Measurements from ENCODE around the gene HMG20B. TPM values are rescaled to one million over a fixed set of nuclear protein-coding genes. Genes with fewer than 3 reads are reported as not detected.
"Not testable (repeated sequence)": the region's sequence is repeated elsewhere in the genome, so short reads cannot be mapped to it uniquely, and the experiment has no call there.

HMG20B gene
- total RNA-seq, 2 donors from 2014 or later, result 40.0 to 52.3 TPM

DNA sequence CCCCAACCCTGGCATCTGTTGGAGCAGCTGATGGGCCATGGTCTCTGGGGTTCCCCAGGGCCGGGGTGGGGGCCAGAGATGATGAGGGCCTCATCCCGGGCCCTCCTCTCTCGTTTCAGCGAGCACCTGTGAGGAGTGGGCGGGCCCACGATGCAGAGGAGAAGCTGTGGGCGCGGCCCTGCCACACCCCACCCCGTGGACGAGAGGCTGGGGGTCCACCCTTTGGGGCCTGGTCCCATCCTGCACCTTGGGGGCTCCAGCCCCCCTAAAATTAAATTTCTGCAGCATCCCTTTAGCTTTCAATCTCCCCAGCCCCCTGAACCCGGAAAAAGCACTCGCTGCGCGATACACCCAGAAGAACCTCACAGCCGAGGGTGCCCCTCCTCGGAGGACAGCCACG, 5.6 kb downstream of the HMG20B start:
- H3K27ac Mint-ChIP-seq, result no peak overlapping the region
- no peaks in the 10 kb centered on the region for H3K27me3 Mint-ChIP-seq
- H3K36me3 Mint-ChIP-seq (ENCODE audit: low read depth), result peaks cover 16% of the 10 kb centered on the region
- ATAC-seq (replicated peaks), result no peak
- H3K9me3 Mint-ChIP-seq, result no peaks in the 10 kb centered on the region
- no peak overlapping the region for H3K4me3 Mint-ChIP-seq
- peaks cover 6% of the 10 kb centered on the region for H3K4me1 Mint-ChIP-seq

- Mint-ChIP-seq H3K4me1 (peaks cover 2% of the 10 kb centered on the region), H3K9me3 (no peaks in the 10 kb centered on the region), H3K27me3 (no peaks in the 10 kb centered on the region), H3K36me3 (ENCODE audit: low read depth) (peaks cover 3% of the 10 kb centered on the region), H3K4me3 (no peak overlapping the region), H3K27ac (no peak overlapping the region)
- no peak for ATAC-seq (replicated peaks)
Measured at GRCh38 chr19:3580156-3580934, 7.6 kb downstream of the HMG20B start.

DNA sequence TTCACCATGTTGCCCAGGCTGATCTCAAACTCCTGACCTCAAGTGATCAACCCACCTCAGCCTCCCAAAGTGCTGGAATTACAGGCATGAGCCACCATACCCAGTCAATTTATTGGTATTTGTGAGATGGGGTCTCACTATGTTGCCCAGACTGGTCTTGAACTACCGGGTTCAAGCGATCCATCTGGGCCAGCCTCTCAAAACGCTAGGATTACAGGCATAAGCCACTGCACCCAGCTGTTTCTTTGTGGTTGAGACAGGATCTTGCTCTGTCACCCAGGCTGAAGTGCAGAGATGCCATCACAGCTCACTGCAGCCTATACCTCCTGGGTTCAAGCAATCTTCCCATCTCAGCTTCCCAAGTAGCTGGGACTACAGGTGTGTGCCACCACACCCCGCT, 9.0 kb downstream of the HMG20B start:
- not testable (repeated sequence) for H3K4me3 Mint-ChIP-seq; H3K27ac Mint-ChIP-seq; H3K36me3 Mint-ChIP-seq (ENCODE audit: low read depth); H3K9me3 Mint-ChIP-seq; H3K27me3 Mint-ChIP-seq; ATAC-seq (replicated peaks); H3K4me1 Mint-ChIP-seq

GRCh38 chr19:3584036-3584802, 11.5 kb downstream of the HMG20B start:
- H3K27ac Mint-ChIP-seq; H3K36me3 Mint-ChIP-seq (ENCODE audit: low read depth); H3K4me1 Mint-ChIP-seq; H3K4me3 Mint-ChIP-seq; H3K9me3 Mint-ChIP-seq; ATAC-seq (replicated peaks); H3K27me3 Mint-ChIP-seq: not testable (repeated sequence)

- no peaks in the 10 kb centered on the region for H3K9me3 Mint-ChIP-seq
- peak within 1 kb of the TSS; percentile 11 for H3K4me3 Mint-ChIP-seq
- no peaks in the 10 kb centered on the region for H3K36me3 Mint-ChIP-seq (ENCODE audit: low read depth)
- ATAC-seq (replicated peaks), result no peak
- no peak within 1 kb of the TSS for H3K27ac Mint-ChIP-seq
- H3K27me3 Mint-ChIP-seq, result no peaks in the 10 kb centered on the region
- no peaks in the 10 kb centered on the region for H3K4me1 Mint-ChIP-seq
Measured at GRCh38 chr19:3585301-3586126, 12.8 kb downstream of the HMG20B start, which contains the start of gene GIPC3. TSS of gene GIPC3 (plus strand) at chr19:3585478. CDS start at chr19:3585598, 120 bp downstream.

GRCh38 chr19:3586127-3586626, 13.4 kb downstream of the HMG20B start:
- ATAC-seq (replicated peaks), result no peak
- H3K9me3 Mint-ChIP-seq, result no peaks in the 10 kb centered on the region
- H3K4me1 Mint-ChIP-seq, result no peaks in the 10 kb centered on the region
- H3K27me3 Mint-ChIP-seq, result no peaks in the 10 kb centered on the region
- H3K36me3 Mint-ChIP-seq (ENCODE audit: low read depth), result no peaks in the 10 kb centered on the region
- H3K27ac Mint-ChIP-seq, result no peak overlapping the region
- H3K4me3 Mint-ChIP-seq, result peak overlapping the region; percentile 11

- Mint-ChIP-seq H3K36me3 (ENCODE audit: low read depth) (no peaks in the 10 kb centered on the region), H3K4me1 (no peaks in the 10 kb centered on the region), H3K27me3 (no peaks in the 10 kb centered on the region), H3K4me3 (no peak overlapping the region), H3K9me3 (no peaks in the 10 kb centered on the region), H3K27ac (no peak overlapping the region)
- no peak for ATAC-seq (replicated peaks)
Measured at GRCh38 chr19:3586707-3587346, 14.1 kb downstream of the HMG20B start.

GRCh38 chr19:3589439-3589838, 16.7 kb downstream of the HMG20B start:
- Mint-ChIP-seq H3K9me3 (no peaks in the 10 kb centered on the region), H3K4me3 (no peak overlapping the region), H3K4me1 (no peaks in the 10 kb centered on the region), H3K36me3 (ENCODE audit: low read depth) (no peaks in the 10 kb centered on the region), H3K27me3 (no peaks in the 10 kb centered on the region), H3K27ac (no peak overlapping the region)
- ATAC-seq (replicated peaks), result no peak

GRCh38 chr19:3589949-3590348, 17.2 kb downstream of the HMG20B start:
- Mint-ChIP-seq H3K27ac (no peak overlapping the region), H3K4me1 (no peaks in the 10 kb centered on the region), H3K36me3 (ENCODE audit: low read depth) (no peaks in the 10 kb centered on the region), H3K4me3 (no peak overlapping the region), H3K9me3 (no peaks in the 10 kb centered on the region), H3K27me3 (no peaks in the 10 kb centered on the region)
- no peak for ATAC-seq (replicated peaks)

DNA sequence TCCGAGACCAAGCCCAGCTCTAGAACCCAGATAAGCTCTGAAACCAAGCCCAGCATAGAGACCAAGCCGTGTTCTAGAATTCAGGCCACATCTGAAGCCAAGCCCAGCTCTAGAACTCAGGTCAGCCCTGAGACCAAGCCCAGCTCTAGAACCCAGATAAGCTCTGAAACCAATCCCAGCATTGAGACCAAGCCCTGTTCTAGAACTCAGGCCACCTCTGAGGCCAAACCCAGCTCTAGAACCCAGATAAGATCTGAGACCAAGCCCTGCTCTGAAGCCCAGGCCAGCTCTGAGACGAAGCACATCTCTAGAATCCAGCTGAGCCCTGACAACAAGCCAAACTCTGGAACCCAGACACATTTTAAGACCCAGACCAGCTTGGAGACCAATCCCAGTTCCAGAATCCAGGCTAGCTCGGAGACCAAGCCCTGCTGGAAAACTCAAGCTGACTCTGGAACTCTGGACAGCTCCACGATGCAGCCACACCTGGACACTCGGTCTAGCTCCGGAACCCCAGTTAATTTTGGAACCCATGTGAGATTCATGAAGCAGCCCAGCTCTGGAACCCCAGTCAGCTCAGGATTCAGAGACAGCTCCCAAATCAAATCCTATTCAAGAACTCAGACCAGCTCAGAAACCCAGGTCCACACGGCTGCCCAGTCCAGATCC, 18.4 kb downstream of the HMG20B start:
- no peak overlapping the region for H3K27ac Mint-ChIP-seq
- ATAC-seq (replicated peaks), result no peak

DNA sequence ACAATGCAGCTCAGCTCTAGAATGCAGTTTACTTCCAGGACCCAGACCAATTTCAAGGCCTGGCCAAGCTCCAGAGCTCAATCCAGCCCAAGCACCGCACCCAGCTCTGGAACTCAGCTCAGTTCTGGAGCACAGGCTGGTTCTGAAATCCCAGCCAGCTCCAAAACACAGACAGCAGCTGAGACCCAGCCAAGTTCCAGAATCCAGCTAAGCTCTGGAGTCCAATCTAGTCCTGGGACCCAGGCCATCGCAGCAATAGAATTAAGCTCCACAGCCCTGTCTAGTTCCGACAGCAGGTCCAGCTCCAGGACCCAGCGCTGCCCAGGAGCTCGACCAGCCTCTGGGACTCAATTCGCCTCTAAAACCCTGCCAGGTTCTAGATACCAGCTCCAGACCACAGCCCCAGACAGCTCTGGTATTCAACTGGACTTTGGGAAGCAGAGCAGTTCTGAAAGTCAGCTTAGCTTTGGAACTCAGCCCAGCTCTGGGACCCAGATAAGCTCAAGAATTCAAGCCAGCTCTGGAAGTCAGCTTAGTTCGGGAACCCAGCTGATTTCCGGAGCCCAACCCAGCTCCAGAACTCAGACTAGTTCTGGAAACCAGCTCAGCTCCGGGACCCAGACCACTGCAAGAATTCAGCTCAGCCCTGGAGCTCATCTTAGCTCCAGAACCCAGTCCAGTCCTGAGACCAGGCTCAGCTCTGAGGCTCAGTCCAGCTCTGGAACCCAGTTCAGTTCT, 19.3 kb downstream of the HMG20B start:
- no peaks in the 10 kb centered on the region for H3K4me1 Mint-ChIP-seq
- no peaks in the 10 kb centered on the region for H3K36me3 Mint-ChIP-seq (ENCODE audit: low read depth)
- H3K27ac Mint-ChIP-seq, result no peak overlapping the region
- ATAC-seq (replicated peaks), result no peak
- no peak overlapping the region for H3K4me3 Mint-ChIP-seq
- no peaks in the 10 kb centered on the region for H3K9me3 Mint-ChIP-seq
- no peaks in the 10 kb centered on the region for H3K27me3 Mint-ChIP-seq

More for the DNA sequence above, 18.4 kb downstream of the HMG20B start:
- no peak overlapping the region for H3K4me3 Mint-ChIP-seq
- no peaks in the 10 kb centered on the region for H3K4me1 Mint-ChIP-seq
- H3K9me3 Mint-ChIP-seq, result no peaks in the 10 kb centered on the region
- H3K36me3 Mint-ChIP-seq (ENCODE audit: low read depth), result no peaks in the 10 kb centered on the region
- H3K27me3 Mint-ChIP-seq, result no peaks in the 10 kb centered on the region

GRCh38 chr19:3593156-3593555, 20.4 kb downstream of the HMG20B start:
- Mint-ChIP-seq H3K4me1 (no peaks in the 10 kb centered on the region), H3K36me3 (ENCODE audit: low read depth) (no peaks in the 10 kb centered on the region), H3K27me3 (no peaks in the 10 kb centered on the region), H3K27ac (no peak overlapping the region), H3K4me3 (no peak overlapping the region), H3K9me3 (no peaks in the 10 kb centered on the region)
- no peak for ATAC-seq (replicated peaks)

GRCh38 chr19:3595521-3596061, 22.8 kb downstream of the HMG20B start:
- H3K27me3 Mint-ChIP-seq, result no peaks in the 10 kb centered on the region
- H3K9me3 Mint-ChIP-seq, result no peaks in the 10 kb centered on the region

More at GRCh38 chr19:3595521-3596061, 22.8 kb downstream of the HMG20B start:
- ATAC-seq (replicated peaks), result no peak
- Mint-ChIP-seq H3K4me3 (no peak overlapping the region), H3K36me3 (ENCODE audit: low read depth) (no peaks in the 10 kb centered on the region), H3K4me1 (no peaks in the 10 kb centered on the region), H3K27ac (no peak overlapping the region)
